Transverse colon (tissue), 4 donors: ENCODE data around the gene MXI1. TPM values are rescaled to one million over a fixed set of nuclear protein-coding genes. Genes with fewer than 3 reads are reported as not detected.

Experiments
- DNase-seq: peaks from one replicate; pipeline ENCODE4 v3.0.0-alpha.2; 2019
- H3K27ac ChIP-seq, 4 donors: fragments of 200-600 bp; sonication (generic); 2 replicates each; pipeline ENCODE4 v1.5.1; 2016 to 2018; ENCODE audit warnings: inconsistent platforms in 4 of 4
- H3K27me3 ChIP-seq: fragments of 200-600 bp; sonication (generic); 2 replicates; pipeline ENCODE4 v1.5.1; 2017; ENCODE audit warnings: inconsistent platforms
- H3K36me3 ChIP-seq, 4 donors: fragments of 200-600 bp; sonication (generic); 2 replicates each; pipeline ENCODE4 v1.5.1; 2017 to 2019; ENCODE audit warnings: inconsistent platforms in 4 of 4
- H3K4me1 ChIP-seq, 4 donors: fragments of 200-600 bp; sonication (generic); 2 replicates each; pipeline ENCODE4 v1.5.1; 2017 to 2020; ENCODE audit warnings: inconsistent platforms in 4 of 4
- H3K4me3 ChIP-seq, 4 donors: fragments of 200-600 bp; sonication (generic); 1 replicate in 1 of 4; 2 replicates in 3 of 4; pipeline versions ENCODE4 v1.5.1 to v1.6.1; 2017 to 2019; ENCODE audit warnings: inconsistent platforms in 4 of 4
- H3K9me3 ChIP-seq, 2 donors: fragments of 200-600 bp; sonication (generic); 2 replicates each; pipeline ENCODE4 v1.5.1; 2017 to 2019; ENCODE audit warnings: inconsistent platforms in 2 of 2
- CTCF ChIP-seq, 5 experiments: fragments of 200-600 bp in 3 of 5; fragments of 450-650 bp in 2 of 5; sonication (generic) in 3 of 5; IDR thresholded peaks; 1 replicate in 2 of 5; 2 replicates in 3 of 5; pipeline ENCODE4 v1.5.1; 2016 to 2017; ENCODE audit warnings: antibody characterized with exemption in 5 of 5, inconsistent platforms in 3 of 5, mild to moderate bottlenecking in 2 of 5, moderate library complexity in 1 of 5
- EP300 ChIP-seq: sonication (generic); formaldehyde crosslinking; IDR thresholded peaks from one replicate; pipeline ENCODE4 v1.6.1; 2017; ENCODE audit warnings: antibody characterized with exemption, low read depth
- POLR2A ChIP-seq: fragments of 450-650 bp; IDR thresholded peaks from one replicate; pipeline ENCODE4 v1.6.1; 2016; ENCODE audit warnings: antibody characterized with exemption, mild to moderate bottlenecking, moderate library complexity
- POLR2AphosphoS5 ChIP-seq, 3 donors: sonication (generic); formaldehyde crosslinking; IDR thresholded peaks; one replicate each; pipeline ENCODE4 v1.6.1; 2016; ENCODE audit warnings: antibody characterized with exemption in 3 of 3
- WGBS, 2 donors: methylation state at CpG; one replicate each; pipeline ENCODE4 v1.1.5; 2018; ENCODE audit warnings: low coverage in 1 of 2; 5-methylcytosine and 5-hydroxymethylcytosine counted together
- in situ Hi-C, 4 donors: fragments of 200-750 bp; cut with MboI; loops; one replicate each; pipeline versions ENCODE4 v1.15.0 to v1.15.1; 2017; ENCODE audit warnings: low sequenced_read_pairs in 3 of 4, low pct_ligation_motif_present in 1 of 4, low pct_unique_long_range_greater_than_20kb in 1 of 4
- intact Hi-C: fragments of 100-400 bp; cut with DNase I; formaldehyde crosslinking; loops from one replicate; pipeline ENCODE4 v1.15.1; 2023; ENCODE audit warnings: low total_unique reads
- total RNA-seq, 4 donors: library from RNA; depleted of rRNA; stranded (reverse); fragments of >200 nt; gene quantifications; one replicate each; pipeline ENCODE4 v1.1.0, GENCODE V29; 2016

MXI1 gene
- total RNA-seq, 4 donors from 2014 or later: 44.8 to 96.5 (median 65.3) TPM

GRCh38 chr10:110219884-110220283 is 12.5 kb downstream of the MXI1 start:
- Histone ChIP-seq H3K4me3 (no peak overlapping the region), H3K4me1 (peaks cover 15 to 53% (median 23%) of the 10 kb centered on the region in 4 donors), H3K36me3 (no peaks in the 10 kb centered on the region), H3K27ac (peak overlapping the region in 3 of 4 donors; percentile 71 to 76 (median 72)), H3K27me3 (no peaks in the 10 kb centered on the region), H3K9me3 (no peaks in the 10 kb centered on the region)
- WGBS, 2 donors: 77 to 86% methylated on average over 2 to 7 of the region's 7 CpGs
- TF ChIP-seq EP300 (no peak), POLR2A (no peak), POLR2AphosphoS5 (IDR thresholded peaks at IDR 0.05) (no peak), CTCF (IDR thresholded peaks at IDR 0.05) (no peak)
- intact Hi-C loops: loop anchor here (10.0 kb wide), 1 partner anchor 275 kb away; the partner anchor contains the start of gene DUSP5
- no peak for DNase-seq
- in situ Hi-C loops: loop anchor here in 1 of 4 donors (5.0 kb wide), 1 partner anchor 78 kb away; no protein-coding TSS in a partner anchor

- no peaks in the 10 kb centered on the region for H3K9me3 ChIP-seq
- H3K27ac ChIP-seq: peak overlapping the region in 3 of 4 donors; percentile 71 to 76 (median 72)
- H3K27me3 ChIP-seq: no peaks in the 10 kb centered on the region
- intact Hi-C loops (no loop called here), in situ Hi-C loops (no loop called here)
- 48 to 59% methylated on average over 2 of the region's 2 CpGs for WGBS, 2 donors
- no peaks in the 10 kb centered on the region for H3K36me3 ChIP-seq
- no peak overlapping the region for H3K4me3 ChIP-seq
- peaks cover 15 to 53% (median 23%) of the 10 kb centered on the region in 4 donors for H3K4me1 ChIP-seq
- TF ChIP-seq POLR2AphosphoS5 (IDR thresholded peaks at IDR 0.05) (no peak), EP300 (no peak), CTCF (IDR thresholded peaks at IDR 0.05) (no peak), POLR2A (no peak)
- no peak for DNase-seq
Observed at GRCh38 chr10:110220398-110220797, 13.0 kb downstream of the MXI1 start.

GRCh38 chr10:110221044-110221720 is 13.8 kb downstream of the MXI1 start:
- WGBS, 2 donors: 92% methylated on average over 2 to 4 of the region's 4 CpGs
- H3K27ac ChIP-seq: peak overlapping the region; percentile 68 to 76 (median 72)
- in situ Hi-C loops: no loop called here
- intact Hi-C loops: no loop called here
- peak overlapping the region in 2 of 4 donors; percentile 12 to 30 for H3K4me3 ChIP-seq
- peaks cover 14 to 47% (median 21%) of the 10 kb centered on the region in 4 donors for H3K4me1 ChIP-seq
- no peak for DNase-seq
- no peak for TF ChIP-seq POLR2AphosphoS5 (IDR thresholded peaks at IDR 0.05)
- TF ChIP-seq POLR2A: no peak
- no peak for TF ChIP-seq EP300
- TF ChIP-seq CTCF (IDR thresholded peaks at IDR 0.05): no peak
- H3K27me3 ChIP-seq: no peaks in the 10 kb centered on the region
- H3K9me3 ChIP-seq: no peaks in the 10 kb centered on the region
- H3K36me3 ChIP-seq: no peaks in the 10 kb centered on the region

GRCh38 chr10:110221721-110222261 is 14.4 kb downstream of the MXI1 start:
- TF ChIP-seq CTCF (IDR thresholded peaks at IDR 0.05): no peak
- TF ChIP-seq POLR2AphosphoS5 (IDR thresholded peaks at IDR 0.05): peak; percentile 37 to 57 (median 56)
- Histone ChIP-seq H3K27ac (peak overlapping the region; percentile 68 to 76 (median 72)), H3K4me3 (peak overlapping the region in 2 of 4 donors; percentile 12 to 30), H3K9me3 (no peaks in the 10 kb centered on the region), H3K4me1 (peaks cover 12 to 43% (median 21%) of the 10 kb centered on the region in 4 donors), H3K36me3 (no peaks in the 10 kb centered on the region), H3K27me3 (no peaks in the 10 kb centered on the region)
- in situ Hi-C loops (no loop called here), intact Hi-C loops (no loop called here)
- peak; percentile 72 for DNase-seq
- WGBS, 2 donors: 4 to 5% methylated on average over 4 to 20 of the region's 20 CpGs
